T-helper 17 cell (primary cell): ENCODE results near the gene CLSTN2. TPM values are rescaled to one million over a fixed set of nuclear protein-coding genes. Genes with fewer than 3 reads are reported as not detected.

Experiments used
- ATAC-seq: fragments of 150-1000 bp; cut with Tn5 transposase; 2 replicates; pipeline ENCODE4 v1.10.0; 2021; ENCODE audit warnings: mild to moderate bottlenecking, moderate library complexity
- DNase-seq, 3 donors: peaks; one replicate each; pipeline versions ENCODE4 v3.0.0 to v3.0.0-alpha.2; 2020 to 2021
- H3K9me3 ChIP-seq: one replicate; pipeline ENCODE4 v1.7.0; 2013; ENCODE audit warnings: low read length, mild to moderate bottlenecking; ENCODE audit not compliant: control insufficient read depth, poor library complexity, severe bottlenecking
- H3K27ac Mint-ChIP-seq: one replicate; pipeline ENCODE4 v1.8.0; 2022; ENCODE audit warnings: mild to moderate bottlenecking, moderate library complexity, mixed read lengths
- H3K27me3 Mint-ChIP-seq: one replicate; pipeline ENCODE4 v1.8.0; 2022; ENCODE audit warnings: mixed read lengths
- H3K36me3 Mint-ChIP-seq: one replicate; pipeline ENCODE4 v1.8.0; 2022; ENCODE audit warnings: low read depth, mixed read lengths
- H3K4me1 Mint-ChIP-seq: one replicate; pipeline ENCODE4 v1.8.0; 2022; ENCODE audit warnings: mild to moderate bottlenecking, mixed read lengths
- H3K4me3 Mint-ChIP-seq: one replicate; pipeline ENCODE4 v1.8.0; 2022; ENCODE audit warnings: mild to moderate bottlenecking, moderate library complexity, mixed read lengths
- total RNA-seq, 4 donors: library from RNA in 2 of 4; stranded (reverse) in 2 of 4; gene quantifications; one replicate each; pipeline ENCODE4 v1.2.3 and lab custom pipeline; 2022 to 2026

The CLSTN2 gene
- total RNA-seq, 2 donors from 2014 or later, result not detected

- Mint-ChIP-seq H3K4me1 (no peaks in the 10 kb centered on the region), H3K27ac (no peak overlapping the region), H3K36me3 (no peaks in the 10 kb centered on the region), H3K4me3 (no peak overlapping the region), H3K27me3 (peaks cover 4% of the 10 kb centered on the region)
- H3K9me3 ChIP-seq, result no peaks in the 10 kb centered on the region
- DNase-seq (no peak), ATAC-seq (no peak)
These were observed 353.6 kb downstream of the CLSTN2 start for GRCh38 chr3:140288595-140288994.

GRCh38 chr3:140290105-140290504 lies 355.1 kb downstream of the CLSTN2 start:
- no peak for ATAC-seq
- no peak for DNase-seq
- H3K9me3 ChIP-seq, result no peaks in the 10 kb centered on the region
- no peaks in the 10 kb centered on the region for H3K4me1 Mint-ChIP-seq
- no peak overlapping the region for H3K27ac Mint-ChIP-seq
- no peaks in the 10 kb centered on the region for H3K36me3 Mint-ChIP-seq
- no peak overlapping the region for H3K4me3 Mint-ChIP-seq
- peaks cover 4% of the 10 kb centered on the region for H3K27me3 Mint-ChIP-seq

GRCh38 chr3:140292170-140292569 lies 357.2 kb downstream of the CLSTN2 start:
- no peaks in the 10 kb centered on the region for H3K27me3 Mint-ChIP-seq

GRCh38 chr3:140292684-140293083 lies 357.7 kb downstream of the CLSTN2 start:
- no peaks in the 10 kb centered on the region for H3K36me3 Mint-ChIP-seq
- no peaks in the 10 kb centered on the region for H3K4me1 Mint-ChIP-seq
- H3K9me3 ChIP-seq, result no peaks in the 10 kb centered on the region
- DNase-seq (no peak), ATAC-seq (no peak)
- H3K4me3 Mint-ChIP-seq, result no peak overlapping the region
- no peaks in the 10 kb centered on the region for H3K27me3 Mint-ChIP-seq
- H3K27ac Mint-ChIP-seq, result no peak overlapping the region

More at GRCh38 chr3:140292170-140292569, 357.2 kb downstream of the CLSTN2 start:
- no peak for DNase-seq
- ATAC-seq, result no peak
- H3K4me1 Mint-ChIP-seq, result no peaks in the 10 kb centered on the region
- H3K9me3 ChIP-seq, result no peaks in the 10 kb centered on the region
- no peak overlapping the region for H3K27ac Mint-ChIP-seq
- no peaks in the 10 kb centered on the region for H3K36me3 Mint-ChIP-seq
- H3K4me3 Mint-ChIP-seq, result no peak overlapping the region

GRCh38 chr3:140294058-140294457 lies 359.1 kb downstream of the CLSTN2 start:
- DNase-seq (no peak), ATAC-seq (no peak)
- H3K9me3 ChIP-seq, result no peaks in the 10 kb centered on the region
- Mint-ChIP-seq H3K27me3 (no peaks in the 10 kb centered on the region), H3K36me3 (no peaks in the 10 kb centered on the region), H3K4me1 (no peaks in the 10 kb centered on the region), H3K4me3 (no peak overlapping the region), H3K27ac (no peak overlapping the region)

- Mint-ChIP-seq H3K27ac (no peak overlapping the region), H3K36me3 (no peaks in the 10 kb centered on the region), H3K4me3 (no peak overlapping the region), H3K4me1 (no peaks in the 10 kb centered on the region), H3K27me3 (peaks cover 4% of the 10 kb centered on the region)
- H3K9me3 ChIP-seq, result no peaks in the 10 kb centered on the region
- DNase-seq (no peak), ATAC-seq (no peak)
These were observed 361.9 kb downstream of the CLSTN2 start for GRCh38 chr3:140296796-140297352.

- H3K4me1 Mint-ChIP-seq, result no peaks in the 10 kb centered on the region
- no peak for DNase-seq
- no peak overlapping the region for H3K4me3 Mint-ChIP-seq
- no peak for ATAC-seq
- H3K27me3 Mint-ChIP-seq, result peaks cover 4% of the 10 kb centered on the region
- H3K27ac Mint-ChIP-seq, result no peak overlapping the region
- peaks cover 2% of the 10 kb centered on the region for H3K36me3 Mint-ChIP-seq
- H3K9me3 ChIP-seq, result no peaks in the 10 kb centered on the region
These were observed 363.1 kb downstream of the CLSTN2 start for GRCh38 chr3:140298043-140298442.

- Mint-ChIP-seq H3K36me3 (peaks cover 2% of the 10 kb centered on the region), H3K4me3 (no peak overlapping the region), H3K27ac (no peak overlapping the region), H3K27me3 (peaks cover 4% of the 10 kb centered on the region), H3K4me1 (no peaks in the 10 kb centered on the region)
- no peak for ATAC-seq
- H3K9me3 ChIP-seq, result no peaks in the 10 kb centered on the region
- DNase-seq, result no peak
These were observed 363.6 kb downstream of the CLSTN2 start for GRCh38 chr3:140298569-140299070.

- H3K4me1 Mint-ChIP-seq, result no peaks in the 10 kb centered on the region
- peaks cover 4% of the 10 kb centered on the region for H3K27me3 Mint-ChIP-seq
- no peak overlapping the region for H3K27ac Mint-ChIP-seq
- no peak for ATAC-seq
- H3K9me3 ChIP-seq, result no peaks in the 10 kb centered on the region
- peaks cover 2% of the 10 kb centered on the region for H3K36me3 Mint-ChIP-seq
- no peak for DNase-seq
- H3K4me3 Mint-ChIP-seq, result no peak overlapping the region
These were observed 368.9 kb downstream of the CLSTN2 start for GRCh38 chr3:140303875-140304274.

GRCh38 chr3:140308535-140308934 lies 373.6 kb downstream of the CLSTN2 start:
- DNase-seq (no peak), ATAC-seq (no peak)
- Mint-ChIP-seq H3K36me3 (no peaks in the 10 kb centered on the region), H3K4me1 (no peaks in the 10 kb centered on the region), H3K27me3 (no peaks in the 10 kb centered on the region), H3K4me3 (no peak overlapping the region), H3K27ac (no peak overlapping the region)
- H3K9me3 ChIP-seq, result no peaks in the 10 kb centered on the region

- DNase-seq, result no peak
- H3K27me3 Mint-ChIP-seq, result no peaks in the 10 kb centered on the region
- ATAC-seq, result no peak
These were observed 376.4 kb downstream of the CLSTN2 start for GRCh38 chr3:140311428-140311827.

GRCh38 chr3:140315955-140316354 lies 381.0 kb downstream of the CLSTN2 start:
- H3K4me1 Mint-ChIP-seq, result peaks cover 2% of the 10 kb centered on the region
- no peaks in the 10 kb centered on the region for H3K9me3 ChIP-seq
- DNase-seq, result no peak
- no peak overlapping the region for H3K27ac Mint-ChIP-seq
- ATAC-seq, result no peak
- no peaks in the 10 kb centered on the region for H3K36me3 Mint-ChIP-seq
- H3K4me3 Mint-ChIP-seq, result no peak overlapping the region
- H3K27me3 Mint-ChIP-seq, result peaks cover 12% of the 10 kb centered on the region

More at GRCh38 chr3:140311428-140311827, 376.4 kb downstream of the CLSTN2 start:
- H3K27ac Mint-ChIP-seq, result no peak overlapping the region
- peaks cover 2% of the 10 kb centered on the region for H3K4me1 Mint-ChIP-seq
- H3K4me3 Mint-ChIP-seq, result no peak overlapping the region
- H3K9me3 ChIP-seq, result no peaks in the 10 kb centered on the region
- H3K36me3 Mint-ChIP-seq, result no peaks in the 10 kb centered on the region

GRCh38 chr3:140316466-140316865 lies 381.5 kb downstream of the CLSTN2 start:
- Mint-ChIP-seq H3K4me1 (peaks cover 2% of the 10 kb centered on the region), H3K36me3 (no peaks in the 10 kb centered on the region), H3K27ac (no peak overlapping the region), H3K27me3 (peaks cover 16% of the 10 kb centered on the region), H3K4me3 (no peak overlapping the region)
- no peaks in the 10 kb centered on the region for H3K9me3 ChIP-seq
- ATAC-seq, result no peak
- DNase-seq, result no peak

- H3K27me3 Mint-ChIP-seq, result peaks cover 19% of the 10 kb centered on the region
- H3K27ac Mint-ChIP-seq, result no peak overlapping the region
- no peak for DNase-seq
- no peaks in the 10 kb centered on the region for H3K9me3 ChIP-seq
- no peaks in the 10 kb centered on the region for H3K36me3 Mint-ChIP-seq
- ATAC-seq, result no peak
- no peak overlapping the region for H3K4me3 Mint-ChIP-seq
- H3K4me1 Mint-ChIP-seq, result peaks cover 2% of the 10 kb centered on the region
These were observed 381.9 kb downstream of the CLSTN2 start for GRCh38 chr3:140316868-140317400.
